Measurements from ENCODE around the gene MORN1.
"Not testable (repeated sequence)": the region's sequence is repeated elsewhere in the genome, so short reads cannot be mapped to it uniquely, and the experiment has no call there.

MORN1 gene

DNA sequence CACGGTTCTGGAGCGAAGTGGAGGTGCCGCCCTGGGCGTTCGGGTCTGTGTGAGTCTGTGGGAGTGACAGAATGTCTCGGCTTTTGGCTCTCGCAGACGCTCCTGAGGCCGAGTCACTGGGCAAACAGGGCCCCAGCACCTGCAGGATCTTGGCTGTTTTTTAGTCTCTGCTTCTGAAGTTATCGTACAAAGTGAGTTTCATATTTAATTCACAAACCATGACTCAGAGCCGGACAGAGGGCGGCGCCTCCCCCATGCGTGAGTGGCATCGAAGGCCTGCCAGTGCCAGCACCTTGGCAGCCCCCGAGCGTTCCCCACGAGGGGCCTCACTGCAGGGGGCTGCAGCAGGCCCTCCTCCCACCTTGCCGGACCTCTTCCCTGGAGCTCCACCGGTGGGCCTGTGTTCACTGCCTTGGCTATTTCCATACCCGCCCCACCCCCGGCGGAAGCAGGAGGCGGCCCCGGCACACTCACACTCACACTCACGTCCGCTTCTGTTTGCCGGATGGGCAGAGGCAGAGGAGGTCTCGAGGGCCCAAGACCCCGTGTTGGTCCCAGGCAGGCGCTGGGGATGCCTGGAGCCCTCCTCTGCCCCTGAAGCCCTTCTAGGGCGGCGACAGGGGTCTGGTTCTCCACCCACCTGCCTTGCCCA lies 56.3 kb downstream of the MORN1 start:
- DNase-seq: no peak

- DNase-seq: no peak
These were observed 57.0 kb downstream of the MORN1 start for GRCh38 chr1:2334366-2334765.

DNA sequence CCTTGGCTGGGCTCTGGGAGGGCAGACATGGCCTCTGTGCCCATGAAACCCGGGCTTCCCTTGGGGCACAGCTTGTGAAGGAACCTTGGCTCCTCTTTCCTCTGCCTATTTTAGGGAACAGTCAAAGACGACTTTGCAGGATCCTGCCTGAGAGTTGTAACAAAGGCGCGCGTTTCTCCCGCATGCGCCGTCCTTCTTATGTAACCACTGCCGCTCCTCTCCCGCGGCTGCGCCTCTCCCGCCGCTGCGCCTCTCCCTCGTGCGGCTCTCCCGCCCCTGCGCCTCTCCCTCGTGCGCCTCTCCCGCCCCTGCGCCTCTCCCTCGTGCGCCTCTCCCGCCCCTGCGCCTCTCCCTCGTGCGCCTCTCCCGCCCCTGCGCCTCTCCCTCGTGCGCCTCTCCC lies 59.8 kb downstream of the MORN1 start:
- DNase-seq: not testable (repeated sequence)

DNA sequence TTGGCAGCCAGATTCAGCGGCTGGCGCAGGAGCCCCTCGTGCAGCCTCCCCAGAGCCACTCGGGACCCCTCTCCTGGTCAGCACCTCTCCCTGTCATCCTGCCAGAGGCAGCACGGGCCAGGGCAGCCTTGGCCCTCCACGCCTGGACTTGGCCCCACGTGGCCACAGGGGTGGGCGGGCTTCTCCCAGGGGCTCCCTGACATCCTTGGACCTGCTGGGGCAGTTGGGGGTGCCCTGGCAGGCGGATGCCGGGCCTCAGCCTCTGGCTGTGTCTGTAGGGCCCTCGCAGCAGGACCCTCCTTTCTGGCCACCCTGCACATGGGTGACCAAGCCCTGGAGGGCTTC lies 60.2 kb downstream of the MORN1 start:
- no peak for DNase-seq

DNA sequence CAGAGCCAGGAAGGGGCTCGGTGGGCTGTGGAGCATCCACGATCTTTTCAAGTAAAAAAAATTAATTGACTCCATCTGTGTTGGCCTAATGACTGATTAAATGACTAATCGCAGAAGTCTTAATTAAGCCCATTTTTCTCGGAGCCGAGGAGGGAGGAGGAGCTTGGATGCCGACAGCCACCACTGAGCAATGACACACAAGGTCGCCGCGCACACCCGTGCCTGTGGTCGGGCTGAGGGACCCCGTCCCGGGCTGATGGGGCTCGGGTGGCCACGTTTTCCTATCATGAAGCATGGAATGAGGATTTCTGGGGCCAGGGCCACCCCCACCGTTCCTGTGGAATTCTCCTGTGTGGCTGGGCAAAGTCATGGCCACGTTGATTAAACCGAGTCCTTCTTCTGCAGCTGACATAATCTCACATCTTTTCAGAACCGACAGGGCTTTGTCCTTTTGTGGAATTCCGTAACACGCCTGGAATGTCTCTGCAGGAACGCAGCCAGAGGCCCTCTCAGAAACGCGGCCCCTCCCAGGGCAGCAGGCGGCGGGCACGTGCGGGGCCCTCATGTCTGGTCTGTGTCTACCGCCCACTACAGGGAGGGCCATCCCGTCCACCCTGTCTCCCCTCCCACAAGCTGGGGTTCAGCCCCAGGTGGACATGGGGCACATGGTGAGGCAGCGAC lies 60.7 kb downstream of the MORN1 start:
- no peak for DNase-seq

GRCh38 chr1:2330035-2330434 lies 61.3 kb downstream of the MORN1 start:
- DNase-seq: no peak

DNA sequence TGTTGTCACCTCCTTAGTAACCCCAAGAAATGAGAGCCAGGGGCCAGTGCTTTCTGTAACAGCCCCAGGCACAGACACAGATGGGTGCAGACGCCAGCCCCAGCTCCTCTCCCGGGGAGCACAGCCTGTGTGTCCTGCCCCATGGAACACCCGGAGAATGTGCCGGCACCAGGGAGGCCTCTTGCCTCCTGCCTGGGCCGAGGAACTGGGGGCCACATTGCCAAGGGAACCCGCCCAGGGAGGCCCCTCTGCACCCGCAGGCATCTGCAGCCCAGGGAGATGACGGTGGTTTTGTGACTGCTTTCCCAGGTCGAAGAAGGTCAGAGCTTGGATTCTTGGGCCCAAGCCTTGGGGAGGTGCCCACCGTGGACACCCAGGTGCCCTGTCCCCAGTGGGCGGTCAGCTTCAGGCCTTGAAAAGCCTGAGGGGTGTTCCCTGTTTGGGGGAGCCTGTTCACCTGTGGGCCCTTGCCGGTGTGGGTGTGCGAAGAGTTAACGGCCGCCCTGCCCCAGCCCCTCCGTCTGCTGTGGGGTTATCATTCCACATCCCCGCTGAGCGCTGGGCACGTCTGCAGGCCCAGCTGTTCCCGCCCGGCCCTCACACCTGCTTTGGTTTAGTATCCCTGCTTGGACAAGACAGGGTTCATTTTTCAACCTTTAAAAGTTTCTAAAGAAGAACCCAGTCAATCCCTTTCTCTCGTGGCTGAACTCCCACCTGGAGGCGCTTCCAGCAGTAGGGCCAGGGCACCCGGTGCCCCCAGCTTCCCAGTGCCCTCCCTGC lies 62.5 kb downstream of the MORN1 start:
- DNase-seq: no peak

- DNase-seq: no peak
These were observed 63.5 kb downstream of the MORN1 start for GRCh38 chr1:2327841-2328240.

- DNase-seq: not testable (repeated sequence)
These were observed 64.2 kb downstream of the MORN1 start for GRCh38 chr1:2327162-2327561.

GRCh38 chr1:2326524-2326923 lies 64.8 kb downstream of the MORN1 start:
- DNase-seq: no peak

DNA sequence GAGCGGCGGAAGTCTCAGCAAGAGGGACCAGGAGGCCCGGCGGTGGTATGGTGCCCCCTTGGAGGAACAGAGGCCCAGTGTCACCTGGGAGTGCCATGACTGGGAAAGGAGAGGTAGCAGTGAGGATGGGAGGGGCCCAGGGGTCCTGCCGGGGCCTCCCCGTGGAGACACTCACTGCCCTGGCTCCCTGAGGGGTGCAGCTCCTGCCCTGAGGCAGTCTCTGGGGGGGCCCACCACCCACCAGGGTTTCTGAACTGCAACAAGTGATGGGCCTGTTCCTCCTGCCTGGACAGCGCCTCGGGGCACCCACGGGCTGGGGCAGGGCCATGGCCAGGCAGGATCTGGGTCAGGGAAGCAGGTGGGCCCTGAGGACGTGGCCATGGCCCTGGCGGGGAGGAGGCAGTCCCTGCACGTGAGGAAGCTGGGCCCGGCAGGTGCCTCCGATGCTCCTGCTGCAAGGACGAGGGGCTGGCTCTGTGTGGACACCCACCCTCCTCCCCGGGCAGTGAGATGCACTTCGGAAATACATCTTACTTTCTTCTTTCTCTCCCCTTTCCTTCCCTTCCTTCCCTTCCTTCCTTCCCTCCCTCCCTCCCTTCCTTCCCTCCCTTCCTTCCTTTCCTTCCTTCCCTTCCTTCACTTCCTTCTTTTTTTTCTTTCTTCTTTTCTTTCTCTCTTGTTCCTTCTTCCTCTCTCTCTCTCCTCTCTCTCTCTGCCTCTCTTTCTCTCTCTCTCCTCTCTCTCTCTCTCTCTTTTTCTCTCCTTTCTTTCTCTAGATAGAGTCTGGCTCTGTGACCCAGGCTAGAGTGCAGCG lies 66.6 kb downstream of the MORN1 start:
- no peak for DNase-seq

DNA sequence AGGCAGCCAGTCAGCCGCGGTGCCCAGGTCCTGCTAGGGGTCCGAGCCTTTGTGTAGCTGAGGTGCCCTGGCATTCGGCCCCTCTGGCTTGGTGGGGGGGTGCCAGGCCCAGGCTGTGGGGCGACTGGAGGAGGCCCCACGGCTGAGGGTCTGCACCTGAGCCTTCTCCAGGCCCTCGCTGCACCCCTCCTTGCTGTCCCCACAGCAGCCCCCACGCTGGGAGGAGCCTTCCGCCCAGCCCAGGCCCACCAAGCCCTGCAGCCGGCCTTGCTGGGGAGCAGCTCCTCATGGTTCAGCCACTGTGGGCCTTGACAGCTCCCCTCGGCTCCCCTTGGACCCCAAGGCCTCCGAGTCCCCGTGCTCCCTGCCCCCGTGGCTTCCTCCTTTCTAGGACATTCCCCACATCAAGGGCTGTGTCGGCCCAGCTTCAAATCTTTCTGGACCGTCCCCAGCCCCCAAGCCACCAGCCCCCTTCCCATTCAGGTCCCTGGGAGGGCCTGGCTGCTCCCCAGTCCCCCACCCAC lies 67.8 kb downstream of the MORN1 start:
- no peak for DNase-seq

- no peak for DNase-seq
These were observed 68.7 kb downstream of the MORN1 start for GRCh38 chr1:2322581-2323211.

DNA sequence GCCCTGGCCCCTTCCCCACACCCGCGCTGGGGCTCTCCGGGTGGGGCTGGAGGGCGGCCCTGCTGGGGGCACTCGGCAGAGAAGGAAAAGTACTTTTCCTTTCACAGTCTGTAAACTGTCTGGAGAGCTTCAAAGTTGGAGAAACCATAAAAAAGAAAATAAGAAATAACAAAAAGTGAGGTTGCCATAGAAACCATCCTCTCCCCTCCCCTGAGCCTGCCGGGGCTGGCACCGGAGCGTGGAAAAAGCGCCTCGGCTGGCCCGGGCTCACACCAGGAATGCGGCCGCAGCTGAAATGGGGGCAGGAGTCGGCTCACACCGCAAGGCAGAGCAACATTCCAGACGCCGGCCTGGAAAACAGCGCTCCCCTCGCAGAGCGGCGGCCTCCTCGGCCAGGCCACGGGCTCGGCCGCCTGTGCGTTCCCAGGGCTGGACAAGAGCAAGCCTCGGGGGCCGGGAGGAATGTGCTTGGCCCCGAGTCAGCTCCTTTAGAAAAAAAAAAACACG lies 69.2 kb downstream of the MORN1 start:
- DNase-seq: no peak

- no peak for DNase-seq
These were observed 70.3 kb downstream of the MORN1 start for GRCh38 chr1:2320760-2321667.

DNA sequence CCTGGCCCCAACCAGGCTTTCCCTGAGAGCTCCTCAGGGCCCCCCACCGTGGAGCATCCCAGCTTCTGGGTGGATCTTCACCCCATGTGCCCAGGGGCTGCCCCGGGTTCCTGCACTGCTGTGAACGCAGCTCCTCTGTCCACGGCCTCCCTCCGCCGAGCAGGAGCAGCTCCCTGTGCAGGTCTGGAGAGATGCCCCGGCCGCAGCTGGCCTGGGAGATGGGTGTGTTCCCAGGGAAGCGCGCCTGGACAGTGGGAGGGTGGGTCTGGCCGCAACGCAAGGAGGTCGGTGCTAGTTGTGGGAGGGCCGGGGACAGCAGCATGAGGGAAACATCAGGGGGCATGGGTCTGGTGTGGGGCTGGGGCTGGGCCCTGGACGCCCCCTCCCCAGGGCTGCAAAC lies 71.3 kb downstream of the MORN1 start:
- DNase-seq: no peak

DNA sequence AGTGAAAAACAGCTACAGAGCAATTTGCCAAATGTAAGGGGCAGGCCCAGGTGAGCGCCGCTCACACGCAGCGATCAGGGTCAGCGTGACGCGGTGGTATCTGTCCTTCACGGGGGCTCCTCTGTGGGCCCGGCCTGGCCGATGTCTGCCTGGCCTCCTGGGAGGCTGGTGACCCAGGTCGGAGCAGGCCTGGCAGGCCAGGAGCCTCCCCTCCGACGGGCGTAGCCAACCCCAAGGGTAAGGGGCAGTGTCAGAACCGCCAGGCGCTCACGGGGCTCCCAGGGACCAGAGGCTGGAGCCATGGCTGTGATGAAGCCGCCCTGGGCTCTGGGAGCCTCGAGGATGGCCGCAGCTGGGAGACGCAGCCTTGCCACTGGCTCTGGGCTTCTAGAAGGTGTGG lies 72.1 kb downstream of the MORN1 start:
- DNase-seq: no peak

DNA sequence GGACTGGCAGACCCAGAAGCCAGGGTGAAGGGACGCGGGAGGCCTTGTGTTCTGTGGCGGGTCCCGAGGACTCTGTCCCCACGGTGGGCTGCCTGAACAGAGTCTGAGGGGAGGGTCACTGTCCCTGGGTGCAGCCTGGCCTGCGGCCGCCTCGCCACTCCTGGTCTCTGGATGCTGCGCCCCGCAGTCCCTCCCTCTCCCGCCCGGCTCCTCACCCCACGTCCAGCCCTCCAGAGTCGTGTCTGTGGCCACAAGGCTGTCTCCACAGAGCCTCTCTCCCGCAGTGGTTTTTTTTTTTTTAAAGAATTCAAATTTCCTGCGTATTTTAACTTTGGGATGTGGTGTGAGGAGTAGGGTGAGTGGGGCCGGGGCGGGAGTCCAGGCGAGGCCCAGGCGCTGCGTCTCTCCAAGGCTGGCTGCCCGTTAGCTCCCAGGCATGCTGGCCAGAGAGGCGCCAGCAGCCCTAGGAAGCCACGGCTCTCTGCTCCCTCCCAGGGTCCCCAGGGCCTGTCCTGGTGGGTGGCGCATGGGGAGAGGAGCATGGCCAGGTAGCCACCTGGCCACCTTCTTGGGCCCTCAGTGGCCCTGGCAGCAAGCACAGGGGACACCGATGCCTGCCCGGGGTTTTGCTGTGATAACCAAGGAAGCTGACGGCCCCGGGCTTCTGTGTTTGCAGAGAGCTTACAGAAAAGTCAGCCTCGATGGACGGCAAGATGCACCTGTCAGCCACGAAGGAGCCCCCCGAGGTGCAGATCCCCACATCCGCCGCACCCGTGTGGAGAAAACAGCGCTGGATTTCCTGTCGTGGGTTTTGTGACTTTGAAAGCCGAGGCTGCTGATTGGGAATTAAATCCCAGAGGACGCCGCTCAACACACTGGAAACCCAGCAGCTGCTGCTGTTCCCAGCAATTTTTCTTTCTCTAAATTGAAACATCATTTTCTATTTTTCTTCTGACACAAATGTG lies 72.8 kb downstream of the MORN1 start:
- DNase-seq: no peak

DNA sequence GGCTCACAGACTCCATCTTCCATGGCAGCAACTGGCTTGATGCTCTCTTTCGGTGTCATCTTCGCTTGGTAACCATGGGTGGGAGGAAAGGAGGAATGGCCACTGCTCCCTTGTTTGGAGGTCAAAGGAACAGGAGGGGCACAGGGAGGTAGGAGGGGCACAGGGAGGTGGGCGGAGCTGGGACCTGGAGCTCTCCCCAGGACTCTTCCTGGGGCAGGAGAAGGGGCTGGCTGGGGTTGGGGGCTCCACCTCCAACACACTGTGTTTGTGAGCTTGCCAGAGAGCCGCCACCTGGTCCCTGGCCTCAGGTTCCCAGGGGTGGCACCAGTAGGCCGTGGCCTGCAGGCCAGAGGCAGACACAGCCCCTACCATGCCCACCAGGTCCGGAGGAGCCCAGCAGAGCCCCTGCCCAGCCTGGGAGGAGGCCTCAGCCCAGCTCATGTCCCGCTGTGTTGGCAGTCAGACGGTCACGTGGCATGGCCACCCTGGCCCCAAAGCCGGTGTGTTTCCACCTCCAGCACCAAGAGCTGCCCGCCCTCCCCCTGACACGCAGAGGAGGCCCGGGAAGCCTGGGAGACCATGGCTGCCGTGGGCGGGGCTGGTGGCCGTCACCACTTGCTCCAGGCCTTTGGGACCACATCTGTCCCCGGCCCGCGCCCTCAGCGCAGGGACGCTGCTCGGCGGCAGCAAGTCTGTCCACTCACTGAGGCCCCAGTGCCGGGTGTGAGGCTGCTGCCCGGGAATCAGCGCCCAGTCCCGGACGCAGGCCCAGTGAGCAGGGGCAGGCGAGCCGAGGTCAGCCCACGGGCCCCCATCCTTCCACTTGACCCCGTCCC lies 73.9 kb downstream of the MORN1 start:
- DNase-seq: no peak

All from DMS 273 treated with DMSO at 0.1 percent for 48 hours (cell line).